Measurements from ENCODE around the gene TTLL8.
"Not testable (repeated sequence)": the region's sequence is repeated elsewhere in the genome, so short reads cannot be mapped to it uniquely, and the experiment has no call there.

Gene TTLL8

DNA sequence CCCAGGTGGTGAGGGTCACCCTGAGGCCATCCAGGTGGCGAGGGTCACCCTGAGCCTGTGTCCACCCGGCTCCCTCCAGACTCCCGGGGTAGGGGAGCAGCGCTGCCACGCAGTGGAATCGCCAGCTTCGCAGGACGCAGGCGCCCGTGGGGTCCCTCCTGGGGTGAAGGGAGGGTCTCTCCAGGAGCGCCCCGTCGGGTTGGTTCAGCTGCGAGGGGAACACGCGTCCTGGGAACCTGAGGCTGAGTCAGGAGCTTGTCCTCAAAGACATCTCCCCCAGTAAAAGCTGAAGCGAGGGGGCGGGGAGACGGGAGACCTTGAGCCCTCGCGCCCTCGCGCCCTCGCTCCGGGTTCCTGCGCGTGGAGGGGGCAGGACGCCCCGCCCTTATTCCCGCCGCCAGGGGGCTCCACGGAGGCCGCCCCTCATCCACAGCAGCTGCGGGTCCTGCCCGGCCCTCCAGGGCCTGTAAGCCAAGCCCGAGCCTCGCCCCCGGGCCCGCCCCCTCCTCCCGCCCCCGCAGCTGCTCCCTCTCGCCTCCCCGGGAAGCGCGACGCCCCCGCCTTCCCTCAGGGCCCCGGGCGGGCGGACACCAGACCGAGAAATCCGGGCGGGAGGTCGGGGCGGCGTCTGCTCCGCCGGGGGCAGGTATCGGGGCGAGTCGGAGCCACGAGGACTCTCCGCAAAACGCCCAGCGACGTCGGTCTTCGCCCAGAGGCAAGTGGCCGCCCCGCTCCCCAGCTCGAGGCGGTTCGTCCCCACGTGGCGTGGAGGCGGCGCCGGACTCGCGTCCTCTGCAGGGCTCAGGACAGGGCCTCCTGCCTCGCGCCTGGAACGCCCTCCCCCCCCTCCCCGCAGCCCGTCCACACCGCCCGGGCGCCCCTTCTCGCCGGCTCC is 74.7 kb downstream of the TTLL8 start:
- DNase-seq (ENCODE audit: low read depth) = no peak

DNA sequence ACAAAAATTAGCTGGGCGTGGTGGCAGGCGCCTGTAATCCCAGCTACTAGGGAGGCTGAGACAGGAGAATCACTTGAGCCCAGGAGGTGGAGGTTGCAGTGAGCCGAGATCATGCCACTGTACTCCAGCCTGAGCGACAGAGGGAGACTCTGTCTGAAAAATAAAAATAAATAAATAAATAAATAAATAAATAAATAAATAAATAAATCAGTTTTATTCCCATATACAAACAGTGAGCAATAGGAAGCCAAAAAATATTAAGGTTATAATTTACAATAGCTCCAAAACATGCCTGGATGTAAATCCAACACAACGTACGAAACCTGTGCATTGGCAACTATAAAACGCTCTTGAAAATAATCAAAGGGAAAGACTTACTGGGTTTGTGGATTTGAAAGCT is 76.3 kb downstream of the TTLL8 start:
- DNase-seq (ENCODE audit: low read depth) = not testable (repeated sequence)

DNA sequence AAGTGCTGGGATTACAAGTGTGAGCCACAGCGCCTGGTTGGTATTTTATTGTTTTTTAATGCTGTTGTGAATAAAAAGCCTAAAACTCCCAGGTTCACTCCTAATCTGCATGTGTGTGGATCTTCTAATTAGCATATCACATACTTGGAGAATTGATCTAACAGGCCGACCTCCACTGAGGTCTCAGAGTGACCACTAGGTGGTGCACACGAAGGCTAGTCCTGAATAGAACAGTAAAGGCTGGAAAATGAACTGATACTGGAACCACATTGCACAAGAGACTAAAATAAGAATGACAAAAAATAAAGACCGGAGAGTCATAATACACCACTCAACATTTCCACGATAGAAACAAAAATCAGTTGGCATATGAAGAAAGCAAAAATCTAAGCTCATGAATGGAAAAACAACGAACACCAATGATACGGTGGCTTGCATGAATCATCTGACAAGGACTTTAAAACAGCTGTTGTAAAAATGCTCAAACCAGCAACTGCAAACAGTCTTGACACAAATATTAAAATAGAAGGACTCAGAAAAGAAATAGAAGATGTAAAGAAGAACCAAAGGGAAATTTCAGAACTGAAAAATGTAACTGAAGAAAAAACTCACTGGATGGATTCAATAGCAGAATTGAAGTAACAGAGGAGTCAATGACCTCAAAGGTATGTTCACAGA is 78.4 kb downstream of the TTLL8 start:
- DNase-seq (ENCODE audit: low read depth) = peak; percentile 59

DNA sequence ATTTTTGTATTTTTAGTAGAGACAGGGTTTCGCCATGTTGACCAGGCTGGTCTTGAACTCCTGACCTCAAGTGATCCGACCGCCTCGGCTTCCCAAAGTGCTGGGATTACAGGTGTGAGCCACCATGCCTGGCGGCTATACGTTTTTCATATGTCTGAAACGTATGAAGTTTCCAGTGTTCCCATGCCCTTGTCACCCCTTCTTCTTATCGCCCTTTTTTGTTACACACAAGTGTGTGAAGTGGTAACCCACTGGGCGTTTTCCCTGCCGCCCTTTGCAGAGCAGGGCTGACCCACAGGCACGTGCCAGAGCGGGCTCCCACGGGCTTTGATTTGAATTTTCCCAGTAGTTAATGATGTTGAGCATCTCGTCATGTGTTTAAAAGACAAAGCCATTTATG is 80.5 kb downstream of the TTLL8 start:
- DNase-seq (ENCODE audit: low read depth) = no peak

DNA sequence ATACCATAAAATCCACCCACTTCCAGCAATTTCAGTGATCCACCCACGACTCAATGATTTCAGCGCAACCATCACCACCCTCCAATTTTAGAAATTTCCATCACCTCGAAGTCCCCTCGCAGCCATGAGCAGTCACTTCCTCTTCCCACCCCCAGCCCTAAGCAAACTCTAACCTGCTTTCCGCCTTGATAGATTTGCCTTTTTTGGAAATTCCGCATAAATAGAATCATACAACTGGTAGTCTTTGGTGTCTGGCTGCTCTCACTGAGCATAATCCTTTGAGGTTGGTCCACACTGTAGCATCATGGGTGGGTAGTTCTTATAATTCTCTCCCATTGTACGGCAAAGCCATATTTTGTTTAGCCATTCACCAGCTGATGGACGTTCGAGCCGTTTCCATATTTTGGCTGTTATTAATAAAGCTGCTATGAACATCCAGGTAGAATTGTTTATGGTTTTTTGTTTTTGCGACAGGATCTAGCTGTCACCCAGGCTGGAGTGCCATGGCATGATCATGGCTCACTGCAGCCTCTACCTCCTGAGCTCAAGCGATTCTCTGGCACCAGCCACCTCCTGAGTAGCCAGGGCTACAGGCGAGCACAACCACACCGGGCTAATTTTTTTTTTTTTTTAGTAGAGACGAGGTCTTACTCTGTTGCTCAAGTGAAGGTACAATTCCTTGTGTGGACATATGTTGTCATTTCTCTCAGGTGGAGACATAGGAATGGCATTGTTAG is 81.5 kb downstream of the TTLL8 start:
- DNase-seq (ENCODE audit: low read depth) = no peak

DNA sequence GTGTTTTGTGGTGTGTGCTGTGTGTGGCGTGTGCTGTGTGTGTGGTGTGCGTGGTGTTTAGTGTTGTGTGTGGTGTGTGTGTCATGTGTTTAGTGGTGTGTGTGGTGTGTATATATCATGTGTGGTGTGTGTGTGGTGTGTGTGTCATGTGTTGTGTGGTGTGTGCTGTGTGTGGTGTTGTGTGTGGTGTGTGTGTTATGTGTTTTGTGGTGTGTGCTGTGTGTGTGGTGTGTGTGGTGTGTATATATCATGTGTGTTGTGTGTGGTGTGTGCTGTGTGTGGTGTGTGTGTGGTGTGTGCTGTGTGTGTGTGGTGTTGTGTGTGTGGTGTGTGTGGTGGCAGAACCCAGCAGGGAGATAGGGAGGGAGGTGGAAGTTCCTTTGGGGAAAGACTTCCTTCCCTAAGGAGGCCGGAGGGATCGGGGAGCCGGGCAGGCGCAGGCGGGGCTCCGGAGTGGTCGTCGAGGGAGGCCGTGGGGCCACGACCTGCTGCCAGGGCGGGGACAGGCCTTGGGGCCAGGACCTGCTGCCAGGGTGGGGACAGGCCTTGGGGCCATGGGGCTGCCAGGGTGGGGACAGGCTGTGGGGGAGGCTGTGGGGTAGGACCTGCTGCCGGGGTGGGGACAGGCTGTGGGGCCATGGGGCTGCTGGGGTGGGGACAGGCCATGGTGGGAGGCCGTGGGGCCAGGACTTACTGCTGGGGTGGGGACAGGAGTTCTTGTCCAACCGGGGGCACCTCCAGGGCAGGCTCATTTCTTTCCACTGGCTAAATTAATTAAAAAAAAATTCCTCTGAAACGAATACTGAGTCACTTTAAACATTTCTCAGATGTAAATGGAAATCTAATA is 82.3 kb downstream of the TTLL8 start:
- no peak for DNase-seq (ENCODE audit: low read depth)

DNA sequence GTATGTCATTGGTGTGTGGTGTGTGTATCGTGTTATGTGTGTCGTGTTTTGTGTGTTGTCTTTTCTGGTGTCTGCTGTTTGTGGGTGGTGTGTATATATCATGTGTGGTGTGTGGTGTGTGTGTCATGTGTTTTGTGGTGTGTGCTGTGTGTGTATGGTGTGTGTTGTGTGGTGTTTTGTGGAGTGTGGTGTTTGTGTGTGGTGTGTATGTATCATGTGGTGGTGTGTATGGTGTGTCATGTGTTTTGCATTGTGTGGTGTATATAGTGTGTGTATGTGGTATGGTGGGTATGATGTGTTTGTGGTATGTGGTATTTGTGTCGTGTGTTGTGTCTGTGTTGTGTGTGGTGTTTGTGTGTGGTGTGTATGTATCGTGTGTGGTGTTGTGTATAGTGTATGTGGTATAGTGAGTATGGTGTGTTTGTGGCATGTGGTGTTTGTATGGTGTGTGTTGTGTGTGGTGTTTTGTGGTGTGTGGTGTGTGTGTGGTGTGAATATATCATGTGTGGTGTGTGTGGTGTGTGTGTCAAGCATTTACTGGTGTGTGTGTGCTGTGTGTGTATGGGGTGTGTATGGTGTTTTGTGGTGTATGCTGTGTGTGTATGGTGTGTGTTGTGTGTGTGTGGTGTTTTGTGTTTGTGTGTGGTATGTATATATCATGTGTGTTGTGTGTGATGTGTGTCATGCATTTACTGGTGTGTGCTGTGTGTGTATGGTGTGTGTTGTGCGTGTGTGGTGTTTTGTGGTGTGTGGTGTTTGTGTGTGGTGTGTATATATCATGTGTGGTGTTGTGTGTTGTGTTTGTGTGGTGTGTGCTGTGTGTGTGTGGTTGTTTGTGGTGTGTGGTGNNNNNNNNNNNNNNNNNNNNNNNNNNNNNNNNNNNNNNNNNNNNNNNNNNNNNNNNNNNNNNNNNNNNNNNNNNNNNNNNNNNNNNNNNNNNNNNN is 84.8 kb downstream of the TTLL8 start:
- no peak for DNase-seq (ENCODE audit: low read depth)

DNA sequence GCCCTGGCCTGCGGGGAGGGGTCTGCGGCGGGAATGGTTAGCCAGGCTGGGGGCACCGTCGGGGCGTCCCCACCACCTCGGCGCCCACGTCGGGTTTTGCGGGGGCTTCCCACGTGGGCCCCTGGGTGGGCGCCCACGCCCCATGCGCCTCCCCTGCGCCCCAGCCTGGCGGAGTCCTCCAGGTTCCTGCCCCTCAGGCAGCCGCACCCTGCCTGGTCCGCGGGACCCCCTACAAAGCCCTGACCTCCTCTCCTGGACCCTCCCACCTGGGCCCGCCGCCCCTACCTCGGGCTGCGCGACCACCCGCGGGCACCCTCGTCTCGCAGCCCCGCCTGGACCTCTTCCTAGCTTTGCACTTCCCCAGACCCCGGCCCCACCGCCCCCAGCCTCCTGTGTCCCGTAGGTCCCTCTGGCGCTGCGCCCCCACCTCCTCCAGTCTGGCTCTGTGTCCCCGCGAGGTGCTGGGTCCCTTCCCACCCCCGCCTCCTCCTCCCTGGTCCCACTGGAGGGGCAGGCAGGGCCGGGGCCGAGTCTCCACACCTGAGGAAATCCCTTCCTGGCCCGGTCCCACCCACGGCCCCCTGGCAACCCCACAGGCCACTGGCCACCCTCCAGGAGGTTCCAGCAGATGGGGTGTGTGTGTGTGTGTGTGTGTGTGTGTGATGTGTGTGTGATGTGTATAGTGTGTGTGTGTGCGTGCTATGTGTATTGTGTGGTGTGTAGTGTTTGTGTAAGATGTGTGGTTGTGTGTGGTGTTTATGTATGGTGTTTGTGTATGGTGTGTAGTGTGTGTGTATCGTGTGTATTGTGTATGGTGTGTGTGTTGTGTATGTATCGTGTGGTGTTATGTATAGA is 85.7 kb downstream of the TTLL8 start:
- no peak for DNase-seq (ENCODE audit: low read depth)

DNA sequence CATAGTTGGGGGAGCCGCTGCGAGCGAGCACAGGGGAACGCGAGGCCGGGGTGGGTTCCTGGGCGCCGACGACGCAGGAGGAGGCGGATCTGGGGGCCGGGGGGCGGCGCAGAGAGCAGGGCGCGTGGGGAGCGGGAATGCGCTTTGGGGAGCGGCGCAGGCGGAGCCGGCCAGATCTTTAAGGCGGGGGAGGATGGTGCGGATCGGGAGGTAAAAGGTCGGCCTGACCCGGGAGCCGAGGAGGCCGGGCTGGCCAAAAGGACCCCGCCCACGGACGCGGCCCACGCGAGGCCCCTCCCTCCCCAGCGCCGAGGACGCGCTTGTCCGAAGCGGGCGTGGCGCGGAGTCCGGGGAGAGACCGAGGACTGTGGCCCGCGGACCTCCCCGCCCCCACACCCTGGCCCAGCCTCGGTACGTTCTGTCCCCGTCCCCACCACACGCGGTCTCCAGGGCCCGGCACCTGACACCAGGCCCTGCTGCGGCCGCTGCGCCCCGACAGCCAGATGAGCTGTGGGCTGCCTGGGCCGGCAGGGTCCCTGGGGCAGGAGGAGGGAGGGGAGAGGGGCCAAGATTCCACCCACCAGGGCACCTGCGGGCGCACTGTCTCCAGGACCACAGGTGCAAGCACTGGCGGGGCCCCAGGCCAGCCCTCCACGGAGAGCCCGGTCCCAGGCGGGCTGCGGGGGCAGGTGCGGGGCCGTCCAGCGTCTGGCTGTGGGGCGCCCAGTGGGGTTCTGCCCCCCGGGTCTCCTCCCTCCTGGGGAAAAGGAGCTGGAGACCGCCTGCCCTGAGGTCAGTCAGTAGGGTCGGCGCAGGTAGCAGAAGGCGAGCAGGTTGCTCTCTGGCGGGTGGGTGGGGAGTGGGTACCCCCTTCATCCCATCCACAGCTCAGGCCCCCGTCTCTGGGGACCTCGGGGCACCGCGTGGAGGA is 86.6 kb downstream of the TTLL8 start:
- peak; percentile 49 for DNase-seq (ENCODE audit: low read depth)

DNA sequence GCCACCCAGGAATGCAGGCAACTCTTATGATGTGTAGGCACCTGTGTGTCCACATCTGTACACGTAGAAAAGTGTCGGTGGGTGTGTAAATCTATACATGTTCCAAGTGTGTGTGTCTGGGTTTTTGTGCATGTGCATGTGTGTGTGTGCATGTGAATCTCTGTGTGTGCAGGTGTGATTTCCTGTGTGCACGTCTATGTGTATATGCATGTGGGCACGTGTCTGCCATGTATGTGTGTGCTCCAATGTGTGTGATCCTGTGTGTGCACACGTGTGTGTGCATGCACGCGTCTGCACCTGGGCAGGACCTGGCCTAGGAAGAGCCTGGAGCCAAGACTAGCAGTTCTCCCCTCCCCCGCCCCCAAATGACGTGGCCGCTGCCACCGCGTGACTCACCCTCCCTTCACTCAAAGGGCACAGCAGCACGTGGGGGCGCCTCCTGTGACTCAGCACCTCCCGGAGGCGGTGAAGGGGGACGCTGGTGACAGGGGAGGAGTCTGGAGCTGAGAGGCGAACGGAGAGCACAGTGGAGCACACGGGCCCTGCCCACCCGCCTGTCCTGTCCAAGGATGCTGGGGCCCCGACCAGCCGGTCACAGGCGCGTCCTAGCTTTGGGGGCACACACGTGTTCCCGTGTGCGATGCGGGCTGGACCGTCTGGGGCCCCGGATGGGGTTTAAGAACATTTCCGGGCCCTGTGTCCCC is 87.4 kb downstream of the TTLL8 start:
- peak; percentile 92 for DNase-seq (ENCODE audit: low read depth)

DNA sequence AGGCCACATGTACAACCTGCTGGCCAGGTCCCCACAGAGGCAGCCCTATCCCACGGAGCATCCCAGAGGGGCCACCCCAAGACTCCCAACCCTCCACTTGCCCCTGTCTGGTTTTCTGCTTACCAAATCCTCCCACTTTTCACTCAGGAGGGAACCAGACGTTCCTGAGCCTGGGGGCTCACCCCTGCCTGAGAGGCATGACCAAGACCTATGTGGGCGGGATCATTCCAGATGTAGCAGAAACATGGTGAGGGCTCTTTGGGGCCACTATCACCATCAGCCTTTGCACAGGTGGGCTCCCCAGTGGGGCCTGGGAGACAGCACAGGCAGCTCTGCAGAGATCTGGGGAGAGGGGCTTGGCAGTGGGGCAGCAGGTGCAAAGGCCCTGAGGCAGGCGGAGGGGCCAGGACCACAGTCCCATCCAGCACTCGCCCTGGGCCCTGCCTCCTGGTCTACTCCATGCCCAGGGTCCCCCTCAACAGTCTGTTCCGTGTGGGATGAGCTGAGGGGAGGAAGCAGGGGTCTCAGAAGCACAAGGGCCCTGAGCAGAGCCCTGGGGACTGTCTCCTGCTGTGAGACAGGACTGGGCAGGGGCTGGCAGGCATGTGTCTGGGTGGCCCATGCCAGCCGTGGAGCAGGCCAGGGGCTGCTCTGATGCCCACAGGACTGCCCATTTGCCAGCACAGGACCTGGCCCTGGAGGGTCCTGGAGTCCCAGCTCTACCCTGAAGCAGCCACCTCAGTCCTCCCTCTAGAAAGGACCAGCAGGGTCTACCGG is 88.2 kb downstream of the TTLL8 start:
- DNase-seq (ENCODE audit: low read depth) = no peak

DNA sequence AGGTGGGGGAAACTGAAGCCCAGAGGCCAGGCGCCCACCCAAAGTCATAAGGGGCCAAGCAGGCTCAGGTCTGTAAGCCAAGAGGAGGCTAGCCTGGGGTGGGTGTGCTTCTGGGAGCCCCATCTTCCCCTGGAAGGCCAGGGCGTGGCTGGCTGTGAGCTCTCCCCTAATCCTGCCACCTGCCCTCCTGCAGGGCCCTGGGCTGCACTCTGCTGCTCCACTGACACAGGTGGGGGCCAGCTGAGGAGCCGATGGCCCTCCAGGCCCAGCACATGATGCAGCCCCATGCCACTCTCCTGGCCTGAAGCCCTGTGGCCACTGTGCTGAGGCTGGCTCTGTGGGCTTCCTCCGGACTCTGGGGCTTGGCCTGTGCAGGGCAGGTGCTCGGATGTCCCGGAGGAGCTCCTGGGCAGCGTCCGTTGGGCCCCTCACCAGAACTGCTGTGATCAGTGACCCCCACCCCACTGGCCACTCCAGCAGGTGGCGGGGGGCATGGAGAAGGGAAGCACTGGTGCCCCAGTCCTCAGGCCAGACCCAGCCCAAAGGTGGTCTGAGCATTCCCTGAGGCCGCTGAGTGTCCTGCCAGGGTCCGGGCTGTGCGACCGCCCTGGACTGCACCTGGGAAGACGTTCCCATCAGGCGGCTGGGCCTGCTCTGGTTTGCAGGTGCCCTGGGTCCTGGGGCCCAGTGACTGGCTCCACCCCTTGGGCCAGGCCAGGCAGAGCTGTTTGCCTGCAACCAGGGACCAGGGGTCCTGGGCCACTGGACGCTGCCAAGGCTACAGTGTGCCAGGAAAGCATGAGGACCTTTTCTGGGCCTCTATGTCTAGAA is 89.1 kb downstream of the TTLL8 start:
- no peak for DNase-seq (ENCODE audit: low read depth)

Measured in iris pigment epithelial cell (primary cell).